COR-L47 (cell line): ENCODE measurements around the gene TMEM109.

Experiments
- DNase-seq: peaks from one replicate; lab custom pipeline; 2025; lab: John Stamatoyannopoulos, UW

The TMEM109 gene

DNA sequence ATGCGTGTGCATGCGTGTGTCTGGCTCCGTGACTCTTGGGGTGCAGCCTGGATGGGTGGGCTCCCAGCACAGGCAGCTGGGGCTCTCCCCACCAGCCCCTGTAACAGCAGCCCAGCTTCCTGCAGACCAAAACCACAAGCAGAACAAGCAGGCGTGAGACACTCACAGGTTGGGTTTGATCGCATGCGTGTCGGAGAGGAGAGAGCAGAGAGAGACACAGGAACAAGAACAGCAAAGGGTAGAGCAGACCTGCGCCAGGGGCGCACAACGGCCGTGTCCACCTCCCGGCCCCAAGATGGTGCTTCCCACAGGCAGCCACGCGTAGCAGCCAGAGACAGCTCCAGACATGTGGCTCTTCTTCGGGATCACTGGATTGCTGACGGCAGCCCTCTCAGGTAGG lies 57.6 kb downstream of the TMEM109 start, which contains the start of gene CD6:
Gene CD6, plus strand, starts transcription at position 161 of the 400 bp plus-strand sequence. Its CDS starts 186 bp downstream, at position 347.
- DNase-seq: no peak

DNA sequence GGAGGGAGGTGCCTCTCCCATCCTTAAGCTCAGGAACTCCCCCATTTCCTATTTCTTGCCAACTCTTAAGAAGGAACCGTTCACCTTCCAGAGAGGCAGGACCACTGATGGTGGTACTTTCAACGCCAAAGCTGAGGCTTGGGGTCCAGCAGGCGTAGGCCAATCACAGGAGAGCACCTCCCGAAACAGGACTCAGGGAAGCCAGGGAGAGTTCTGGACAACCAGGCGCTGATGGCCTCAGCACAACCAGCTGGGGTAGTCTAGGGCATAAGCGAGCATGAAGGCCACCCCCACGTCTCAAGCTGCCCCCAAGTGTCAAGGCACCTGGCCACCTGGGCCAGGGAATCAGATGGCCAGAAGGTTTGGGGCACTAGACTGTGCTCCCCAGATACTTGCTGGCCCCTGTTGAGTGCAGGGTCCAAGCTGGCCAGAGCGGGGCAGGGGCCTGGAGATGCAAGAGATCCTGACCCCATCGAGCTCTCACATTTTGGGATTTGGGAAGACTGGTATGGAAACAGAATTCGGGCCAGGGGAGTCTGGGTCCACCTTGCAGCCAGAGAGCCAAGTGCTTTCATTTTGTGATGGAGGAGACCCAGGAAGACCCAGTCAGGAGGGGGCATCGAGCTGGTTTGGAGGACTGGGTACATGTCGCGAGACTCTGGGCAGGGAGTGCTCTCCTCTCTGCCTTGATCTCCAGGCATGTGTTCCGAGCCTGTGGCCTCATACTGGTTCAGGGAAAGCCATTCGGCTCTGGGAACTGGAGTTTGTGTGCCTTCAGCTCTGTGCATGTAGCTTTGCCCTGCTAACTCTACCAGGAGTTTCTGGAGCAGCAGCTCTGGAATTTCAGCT lies 58.4 kb downstream of the TMEM109 start:
- no peak for DNase-seq
